NK-92 (cell line): ENCODE data around the gene LYZL4.

Source experiments
- DNase-seq: peaks from one replicate; lab custom pipeline; 2025; ENCODE audit not compliant: unreplicated experiment; lab: John Stamatoyannopoulos, UW

LYZL4 gene

DNA sequence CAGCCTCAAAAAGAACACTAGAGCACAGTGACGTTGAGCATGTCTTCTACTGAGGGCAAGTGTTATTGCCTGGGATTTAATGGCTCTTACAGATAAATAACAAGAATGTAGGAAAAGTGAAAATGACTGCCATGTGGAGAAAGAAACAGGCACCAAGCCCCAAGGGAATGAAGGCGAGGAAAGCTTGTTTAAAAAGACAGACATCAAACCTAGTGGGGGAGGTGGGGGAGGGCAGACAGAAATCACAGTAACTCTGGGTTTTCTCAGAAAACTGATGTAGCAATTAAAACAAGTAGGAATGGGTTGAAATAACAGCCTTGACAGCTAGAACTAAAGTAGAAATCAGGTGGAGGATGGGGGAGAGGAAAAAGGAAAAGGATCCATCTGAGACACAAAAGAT lies 18.4 kb upstream of the LYZL4 start:
- no peak for DNase-seq

- DNase-seq = no peak
Measured at GRCh38 chr3:42425736-42426407, 15.5 kb upstream of the LYZL4 start.

DNA sequence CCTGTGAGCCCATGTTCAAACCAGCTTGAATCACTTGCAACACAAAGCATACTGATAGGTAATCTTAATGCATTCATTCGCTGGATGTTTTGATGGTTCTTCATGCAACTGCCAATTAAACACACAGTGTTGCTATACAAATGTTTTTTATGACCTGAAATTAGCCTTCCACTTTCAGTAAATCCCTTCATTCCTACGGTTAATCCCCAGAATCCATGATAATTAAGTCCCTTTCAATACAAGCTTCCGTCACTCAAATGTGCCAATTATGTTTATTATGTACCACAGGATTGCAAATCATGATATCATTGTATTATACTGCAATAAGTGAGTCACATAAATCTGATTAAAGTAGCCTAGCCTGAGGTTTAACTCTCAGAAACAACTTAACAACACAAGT lies 14.5 kb upstream of the LYZL4 start:
- no peak for DNase-seq

DNA sequence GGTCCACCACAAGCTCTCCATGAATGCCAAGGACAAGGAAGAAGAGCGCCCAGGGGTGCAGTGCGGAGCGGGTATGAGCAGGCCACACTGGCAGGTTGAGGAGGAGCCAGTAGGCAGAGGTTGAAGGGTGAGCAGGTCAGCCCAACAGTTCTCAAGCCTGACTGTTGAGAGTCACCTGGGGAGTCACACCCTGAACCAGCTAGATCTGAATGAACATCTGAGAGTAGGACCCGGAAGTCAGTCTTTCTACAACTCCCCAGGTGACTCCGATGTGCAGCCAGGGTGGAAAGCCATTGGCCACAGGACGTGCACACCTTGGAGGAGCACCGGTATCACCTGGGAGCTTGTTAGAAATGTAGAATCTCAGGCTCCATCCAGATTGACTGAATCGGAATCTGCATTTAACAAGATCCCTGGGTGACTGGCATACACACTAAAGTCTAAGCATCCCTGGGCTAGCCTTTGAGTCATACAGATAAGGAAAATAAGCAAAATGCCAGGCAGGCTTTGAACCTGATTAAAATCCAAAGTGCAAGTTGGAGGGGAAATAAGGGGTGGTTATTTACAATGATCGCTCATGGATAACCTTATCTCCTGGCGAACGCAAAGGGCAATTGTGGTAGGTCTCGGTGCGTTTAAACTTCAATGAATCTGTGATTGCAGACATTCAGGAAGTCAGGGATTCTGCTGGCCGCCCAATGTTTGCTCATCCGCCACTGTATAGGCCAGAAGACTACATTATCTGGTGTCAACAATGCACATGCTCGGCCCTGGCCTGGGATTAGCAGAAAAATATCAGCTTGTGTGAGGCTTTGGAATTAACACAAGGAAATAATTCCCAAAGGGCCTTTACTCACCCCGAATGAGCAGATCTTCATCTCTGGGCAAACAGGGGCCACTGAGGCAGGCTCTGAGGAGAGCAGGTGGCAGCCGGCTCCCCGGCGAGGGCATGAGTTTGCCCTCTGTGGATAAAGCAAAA lies 11.7 kb upstream of the LYZL4 start:
- no peak for DNase-seq

GRCh38 chr3:42419563-42419962 lies 9.2 kb upstream of the LYZL4 start:
- DNase-seq = no peak

DNA sequence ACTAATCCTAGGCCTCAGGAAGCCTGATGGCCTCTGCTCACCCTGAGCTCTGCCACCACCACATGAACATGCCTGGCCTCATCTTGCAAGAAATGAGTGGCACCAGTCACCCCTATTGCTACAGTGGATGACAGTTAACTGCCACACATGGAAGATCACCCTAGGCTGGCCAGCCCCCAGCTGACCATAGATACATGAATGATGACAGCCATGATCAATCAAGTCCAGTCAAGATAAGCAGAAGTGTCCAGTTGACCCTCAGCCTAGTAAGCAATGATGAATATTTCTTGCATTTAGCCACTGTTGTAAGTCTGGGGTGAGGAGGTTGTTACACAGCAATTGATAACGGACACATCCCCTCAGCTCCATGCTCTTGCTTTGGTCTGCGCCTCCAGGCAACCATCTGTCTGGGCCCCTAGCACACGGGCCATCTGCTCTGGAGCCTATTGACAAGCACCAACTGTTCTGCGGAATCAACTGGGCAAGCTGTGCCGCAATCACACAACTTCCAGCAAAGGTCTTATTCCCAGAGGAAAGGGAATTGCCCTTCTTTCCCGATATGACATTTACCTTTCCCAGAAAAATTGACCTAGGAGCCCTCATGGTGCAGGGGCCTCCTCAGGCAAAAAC lies 2.2 kb upstream of the LYZL4 start:
- DNase-seq = no peak

- no peak for DNase-seq
Measured at GRCh38 chr3:42411429-42411828, 1.0 kb upstream of the LYZL4 start.

DNA sequence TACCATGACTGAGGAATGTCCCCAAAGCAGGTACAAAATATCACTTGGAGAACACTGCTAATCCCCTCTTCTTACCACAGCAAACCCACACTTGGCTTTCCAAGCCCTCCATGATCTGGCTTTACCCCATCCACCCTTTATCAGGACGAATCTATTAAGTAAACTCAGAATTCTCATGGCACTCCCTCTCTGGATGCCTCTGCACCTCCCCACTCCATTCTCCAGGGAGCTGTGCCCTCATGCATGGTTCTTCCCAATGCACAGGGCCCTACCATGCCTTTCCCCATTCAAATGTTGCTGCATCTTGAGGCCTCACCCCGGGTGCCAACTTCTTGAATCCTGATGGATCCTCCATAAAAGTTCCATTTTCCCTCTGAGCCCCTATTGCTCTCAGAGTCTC lies 2.3 kb downstream of the LYZL4 start:
- DNase-seq = no peak

DNA sequence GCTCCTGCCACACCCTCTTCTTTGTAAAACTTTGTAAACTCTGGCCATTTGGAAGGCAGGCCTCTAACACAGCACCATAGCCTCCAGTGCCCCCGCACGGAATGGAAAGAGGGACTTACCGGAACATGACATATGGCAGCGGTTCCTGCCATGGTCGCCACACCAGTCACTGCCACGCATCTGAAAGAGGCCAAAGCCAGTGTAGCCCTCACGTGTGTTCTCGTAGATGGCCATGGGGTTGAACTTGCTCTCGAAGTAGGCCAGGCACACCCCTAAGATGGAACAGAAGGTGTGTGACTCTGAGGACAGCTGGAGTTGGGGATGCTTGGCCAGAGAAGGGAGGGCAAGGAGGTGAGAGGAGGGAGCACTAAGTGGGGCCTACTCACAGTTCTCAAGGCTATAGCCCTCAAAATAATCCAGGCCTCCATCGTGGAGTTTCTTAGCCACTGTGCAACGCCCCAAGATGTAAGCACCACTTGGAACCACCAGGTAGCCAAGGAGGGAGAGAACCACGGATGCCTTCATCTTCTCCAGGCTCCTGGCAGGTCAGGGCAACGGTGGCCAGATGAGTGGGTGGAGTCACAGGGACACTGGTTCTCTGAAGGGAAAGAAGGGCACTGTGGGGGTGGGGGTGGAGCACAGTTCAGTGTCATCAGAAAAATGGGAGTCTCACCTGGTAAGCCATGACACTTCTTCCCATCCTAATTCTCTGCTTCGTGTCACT lies 3.5 kb downstream of the LYZL4 start:
- DNase-seq = no peak

DNA sequence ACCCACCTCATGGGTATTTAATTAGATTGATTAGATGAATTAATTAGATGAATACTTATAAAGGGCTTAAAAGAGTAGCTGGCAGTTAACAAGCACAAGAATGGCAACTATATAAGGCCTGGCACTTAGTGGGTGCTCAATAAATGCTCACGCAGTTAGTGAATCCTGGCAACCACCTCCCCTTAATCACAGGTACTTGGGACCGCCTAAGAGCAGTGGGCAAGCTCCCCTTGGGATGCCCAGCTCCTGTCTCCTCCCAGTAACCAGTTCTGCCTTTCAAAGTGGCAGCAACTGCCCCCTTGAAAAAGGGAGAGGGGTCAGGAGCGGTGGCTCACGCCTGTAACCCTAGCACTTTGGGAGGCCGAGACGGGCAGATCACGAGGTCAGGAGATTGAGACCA lies 4.6 kb downstream of the LYZL4 start:
- no peak for DNase-seq

DNA sequence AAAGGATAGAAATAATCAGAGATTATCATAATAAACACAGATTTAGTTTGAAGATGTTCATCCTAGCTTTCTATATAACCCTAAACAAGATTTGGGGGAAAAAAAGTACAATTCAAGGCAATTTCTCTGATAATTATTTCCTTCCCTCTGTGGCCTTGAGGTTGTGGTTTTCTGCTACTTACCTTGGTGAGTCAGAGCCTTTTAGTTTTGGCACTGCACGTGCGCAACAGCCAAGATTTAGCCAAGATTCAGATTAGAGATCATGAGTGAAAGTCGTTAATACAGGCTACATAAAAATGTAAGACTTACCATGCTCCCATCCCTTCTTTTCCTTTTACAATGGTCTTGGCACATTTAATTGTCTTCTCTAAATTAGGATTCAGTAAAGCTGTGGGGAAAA lies 6.7 kb downstream of the LYZL4 start:
- DNase-seq = no peak

DNA sequence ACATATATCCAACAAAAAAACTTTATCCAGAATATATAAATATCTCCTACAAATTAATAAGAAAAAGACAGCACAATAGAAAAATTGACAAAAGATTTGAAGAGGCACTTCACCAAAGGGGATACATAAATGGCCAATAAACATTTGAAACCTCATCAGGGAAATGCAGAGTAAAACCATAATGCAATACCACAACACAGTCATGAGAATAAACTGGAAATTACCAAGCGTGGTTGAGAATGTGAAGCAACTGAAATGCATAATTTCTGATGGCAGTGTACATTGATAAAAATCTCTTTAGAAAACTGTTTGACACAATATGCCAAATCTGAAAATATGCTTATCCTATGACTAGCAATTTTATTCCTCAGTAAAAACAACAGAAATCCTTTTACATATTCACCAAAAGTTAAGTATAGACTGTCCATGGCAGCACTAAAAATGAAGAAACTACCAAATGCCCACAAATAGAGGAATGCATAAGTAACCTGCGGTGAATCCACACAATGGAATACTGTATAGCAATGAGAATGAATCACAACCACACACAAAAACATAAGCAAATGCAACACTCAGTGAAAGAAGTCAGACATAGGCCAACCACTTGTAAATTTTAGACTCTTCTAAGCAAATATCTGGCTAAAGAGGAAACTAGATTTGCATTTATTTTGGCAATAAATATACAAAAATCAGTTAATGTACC lies 7.9 kb downstream of the LYZL4 start:
- no peak for DNase-seq

GRCh38 chr3:42398080-42398479 lies 12.3 kb downstream of the LYZL4 start:
- no peak for DNase-seq

GRCh38 chr3:42397644-42398043 lies 12.8 kb downstream of the LYZL4 start:
- DNase-seq = no peak

- DNase-seq = no peak
Measured at GRCh38 chr3:42394579-42395288, 15.7 kb downstream of the LYZL4 start.

GRCh38 chr3:42387802-42388651 lies 22.4 kb downstream of the LYZL4 start:
- DNase-seq = no peak

DNA sequence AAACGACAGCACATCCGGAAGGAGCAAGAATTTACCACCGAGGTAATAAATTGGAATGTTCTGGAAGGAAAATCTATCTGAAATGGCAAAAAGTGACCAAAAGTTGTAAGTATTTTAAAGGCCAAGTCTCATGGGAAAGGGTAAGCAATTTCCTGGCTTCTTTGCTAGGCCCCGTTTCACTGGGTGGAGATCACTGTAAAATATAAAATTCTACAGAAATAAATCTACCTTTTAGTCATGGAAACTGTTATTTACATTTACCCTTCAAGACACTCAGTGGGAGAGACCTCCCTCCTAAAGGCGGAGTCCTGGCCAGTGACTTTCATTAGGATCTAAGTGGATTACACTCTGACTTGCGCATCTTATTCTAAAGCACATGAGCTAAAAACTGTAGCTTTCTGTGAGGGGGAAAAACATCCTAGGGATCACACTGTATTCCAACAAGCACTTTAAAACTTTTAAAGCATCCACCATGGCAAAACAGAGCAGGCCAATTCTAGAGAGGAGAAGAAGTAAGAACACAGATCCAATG lies 28.8 kb downstream of the LYZL4 start:
- DNase-seq = no peak

DNA sequence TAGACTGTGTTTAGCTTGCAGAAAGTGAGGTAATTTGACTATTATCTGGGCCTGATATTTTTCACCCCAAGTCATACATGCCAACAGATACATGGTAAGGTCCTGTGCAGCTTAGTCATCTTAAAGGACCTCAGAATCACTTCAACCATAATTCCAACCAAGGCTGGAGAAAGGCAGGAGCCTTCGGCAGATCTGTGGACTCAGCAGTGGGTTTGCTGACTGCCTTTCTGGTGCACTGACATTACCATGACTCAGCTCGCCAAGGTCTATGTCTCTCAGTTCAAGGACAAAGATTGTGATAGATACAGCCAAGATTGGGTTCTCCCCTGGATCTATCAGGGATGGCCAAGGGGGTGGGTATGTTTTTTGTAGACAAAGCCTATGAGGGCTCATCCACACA lies 32.7 kb downstream of the LYZL4 start:
- no peak for DNase-seq

DNA sequence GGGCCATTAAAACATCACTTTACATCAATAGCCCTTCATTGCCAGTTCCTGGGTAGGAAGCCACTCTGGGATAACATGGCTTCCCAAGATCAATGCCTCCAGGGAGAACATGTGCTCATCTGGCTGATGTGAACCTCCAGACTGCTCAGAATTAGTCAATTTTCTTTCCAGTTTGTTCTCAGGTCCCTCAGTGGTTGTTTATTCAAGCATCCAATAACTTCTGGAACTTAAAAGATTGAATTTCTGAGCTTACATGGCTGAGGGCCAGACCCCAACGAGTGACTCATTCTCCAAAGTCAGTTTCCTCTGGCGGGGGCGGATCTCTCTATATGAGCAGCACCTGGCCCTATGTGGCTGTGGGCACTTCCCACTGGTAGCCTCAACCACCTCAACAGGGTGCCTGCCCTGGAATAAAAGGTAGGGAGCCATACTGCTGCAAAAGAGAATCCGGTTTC lies 34.0 kb downstream of the LYZL4 start:
- DNase-seq = no peak
